Measurements from ENCODE around the gene CAVIN2.

The CAVIN2 gene

DNA sequence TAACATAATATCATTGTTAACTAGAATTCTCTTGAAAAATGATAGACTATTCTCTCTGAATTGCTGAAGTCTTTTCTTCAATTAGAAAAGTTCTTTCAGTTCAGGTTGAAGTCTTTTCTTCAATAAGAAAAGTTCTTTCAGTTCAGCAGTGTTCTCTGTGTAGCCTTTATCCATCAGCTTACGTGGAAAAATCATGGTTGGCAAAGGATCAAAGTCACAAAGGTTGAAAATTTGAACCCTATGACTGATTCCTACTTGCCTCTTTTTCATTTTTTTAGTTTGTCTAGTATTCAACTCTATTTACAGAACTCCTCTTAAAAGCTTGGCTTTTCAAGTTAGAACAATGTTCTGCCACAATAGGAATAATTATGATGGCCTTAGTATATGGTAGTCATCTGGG, 25.8 kb downstream of the CAVIN2 start:
- no CpG with 5 or more reads among the region's 1 CpG for WGBS (ENCODE audit: extremely low coverage, insufficient coverage, insufficient read length)

DNA sequence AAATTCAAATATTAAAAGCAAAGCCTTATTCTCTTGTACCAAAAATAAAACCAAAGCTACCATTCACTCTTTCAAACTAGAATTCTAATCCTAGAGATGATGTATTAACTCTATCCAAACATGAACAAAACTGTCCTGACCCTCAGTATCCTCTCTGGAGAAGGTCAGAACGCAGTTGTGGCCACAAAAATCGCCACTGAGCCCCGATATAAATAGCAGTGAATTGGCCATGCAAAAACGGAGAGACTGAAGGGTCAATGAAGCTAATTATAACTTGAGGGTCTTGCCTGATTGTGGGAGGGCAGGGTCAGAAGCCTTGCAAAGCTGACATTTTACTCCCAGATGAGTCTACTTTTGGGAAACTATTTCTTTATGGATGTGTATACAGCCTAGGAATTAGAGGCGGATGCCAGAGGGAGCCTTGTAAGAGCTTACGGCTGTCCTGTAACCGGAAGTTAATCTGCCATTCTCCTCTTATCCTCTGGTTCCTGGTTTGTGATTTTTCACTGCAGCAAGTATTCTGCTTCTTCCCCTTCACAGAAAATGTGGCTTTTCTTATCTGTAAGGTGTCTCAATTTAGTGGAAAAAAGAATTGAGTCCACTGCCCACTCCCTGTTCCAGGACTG, 28.1 kb downstream of the CAVIN2 start:
- H2BK5ac ChIP-seq (ENCODE audit: low read depth, low read length, poor library complexity) = no peak overlapping the region
- no peak overlapping the region for H4K12ac ChIP-seq (ENCODE audit: low read depth, low read length)
- H2AK5ac ChIP-seq (ENCODE audit: low read length) = no peak overlapping the region
- H3K4me3 ChIP-seq (ENCODE audit: low read depth, low read length) = no peak overlapping the region
- no peak overlapping the region for H3K14ac ChIP-seq (ENCODE audit: low read length)
- no CpG with 5 or more reads among the region's 7 CpGs for WGBS (ENCODE audit: extremely low coverage, insufficient coverage, insufficient read length)
- H3K23ac ChIP-seq (ENCODE audit: low read length) = no peak overlapping the region
- no peak for DNase-seq
- H2BK120ac ChIP-seq (ENCODE audit: insufficient read depth, low read length, poor library complexity) = no peak overlapping the region
- no peak overlapping the region for H4K91ac ChIP-seq (ENCODE audit: low read depth, low read length)
- no peaks in the 10 kb centered on the region for H3K4me1 ChIP-seq (ENCODE audit: control insufficient read depth in 1 of 2, insufficient read depth in 2 of 2, low read length in 2 of 2)
- no peak overlapping the region for H2AFZ ChIP-seq (ENCODE audit: insufficient read depth, low read length, poor library complexity)
- H3K9ac ChIP-seq (ENCODE audit: low read length) = no peak overlapping the region
- no peaks in the 10 kb centered on the region for H3K9me3 ChIP-seq (ENCODE audit: insufficient read depth, low read depth, low read length)
- H3K79me2 ChIP-seq (ENCODE audit: control insufficient read depth, insufficient read depth, low read length, poor library complexity) = no peaks in the 10 kb centered on the region
- no peak overlapping the region for H3K4ac ChIP-seq (ENCODE audit: low read depth, low read length)
- no peaks in the 10 kb centered on the region for H3K79me1 ChIP-seq (ENCODE audit: low read length)
- no peak overlapping the region for H3K27ac ChIP-seq (ENCODE audit: low read depth, low read length)
- no peak overlapping the region for H2BK12ac ChIP-seq (ENCODE audit: low read length)
- H3K36me3 ChIP-seq (ENCODE audit: control insufficient read depth in 1 of 2, insufficient read depth in 2 of 2, low read length in 2 of 2) = no peaks in the 10 kb centered on the region
- no peak overlapping the region for H4K8ac ChIP-seq (ENCODE audit: low read depth, low read length)
- no peak overlapping the region for H3K18ac ChIP-seq (ENCODE audit: low read length)
- H3K27me3 ChIP-seq (ENCODE audit: insufficient read depth, low read length) = no peaks in the 10 kb centered on the region
- no peak overlapping the region for H3K4me2 ChIP-seq (ENCODE audit: low read length)

More for the DNA sequence above, 25.8 kb downstream of the CAVIN2 start:
- no peak overlapping the region for H3K27ac ChIP-seq (ENCODE audit: low read depth, low read length)
- H2BK5ac ChIP-seq (ENCODE audit: low read depth, low read length, poor library complexity) = no peak overlapping the region
- no peak overlapping the region for H3K4me3 ChIP-seq (ENCODE audit: low read depth, low read length)
- H3K27me3 ChIP-seq (ENCODE audit: insufficient read depth, low read length) = no peaks in the 10 kb centered on the region
- H3K18ac ChIP-seq (ENCODE audit: low read length) = no peak overlapping the region
- no peak overlapping the region for H3K9ac ChIP-seq (ENCODE audit: low read length)
- H3K14ac ChIP-seq (ENCODE audit: low read length) = no peak overlapping the region
- no peak overlapping the region for H3K4me2 ChIP-seq (ENCODE audit: low read length)
- H4K12ac ChIP-seq (ENCODE audit: low read depth, low read length) = no peak overlapping the region
- no peak for DNase-seq
- H3K9me3 ChIP-seq (ENCODE audit: insufficient read depth, low read depth, low read length) = no peaks in the 10 kb centered on the region
- H3K36me3 ChIP-seq (ENCODE audit: control insufficient read depth in 1 of 2, insufficient read depth in 2 of 2, low read length in 2 of 2) = no peaks in the 10 kb centered on the region
- H3K79me2 ChIP-seq (ENCODE audit: control insufficient read depth, insufficient read depth, low read length, poor library complexity) = no peaks in the 10 kb centered on the region
- H2AK5ac ChIP-seq (ENCODE audit: low read length) = no peak overlapping the region
- no peaks in the 10 kb centered on the region for H3K4me1 ChIP-seq (ENCODE audit: control insufficient read depth in 1 of 2, insufficient read depth in 2 of 2, low read length in 2 of 2)
- no peak overlapping the region for H2BK12ac ChIP-seq (ENCODE audit: low read length)
- no peak overlapping the region for H2AFZ ChIP-seq (ENCODE audit: insufficient read depth, low read length, poor library complexity)
- H2BK120ac ChIP-seq (ENCODE audit: insufficient read depth, low read length, poor library complexity) = no peak overlapping the region
- H3K23ac ChIP-seq (ENCODE audit: low read length) = no peak overlapping the region
- no peaks in the 10 kb centered on the region for H3K79me1 ChIP-seq (ENCODE audit: low read length)
- H4K91ac ChIP-seq (ENCODE audit: low read depth, low read length) = no peak overlapping the region
- H3K4ac ChIP-seq (ENCODE audit: low read depth, low read length) = no peak overlapping the region
- no peak overlapping the region for H4K8ac ChIP-seq (ENCODE audit: low read depth, low read length)

DNA sequence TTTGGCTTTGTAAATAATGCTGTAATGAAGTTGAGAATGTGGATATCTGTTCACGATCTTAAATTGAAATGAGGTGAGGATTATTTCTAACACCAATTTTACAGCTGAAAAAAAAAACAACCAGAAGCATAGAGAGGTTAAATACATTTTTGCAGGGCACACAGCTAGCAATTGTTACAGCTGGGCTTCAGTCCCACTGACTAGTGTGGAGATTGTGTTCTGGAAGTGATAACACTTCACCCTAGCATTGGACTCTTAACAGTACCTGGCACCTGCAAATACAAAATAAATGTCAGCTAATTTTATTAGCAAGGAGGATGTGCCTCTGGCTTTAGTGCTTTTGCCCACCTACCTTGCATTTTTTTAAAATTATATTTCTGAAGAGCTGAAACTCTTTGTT, 28.8 kb downstream of the CAVIN2 start:
- Histone ChIP-seq H2BK12ac (ENCODE audit: low read length) (no peak overlapping the region), H3K9ac (ENCODE audit: low read length) (no peak overlapping the region), H3K18ac (ENCODE audit: low read length) (no peak overlapping the region), H3K23ac (ENCODE audit: low read length) (no peak overlapping the region), H2BK5ac (ENCODE audit: low read depth, low read length, poor library complexity) (no peak overlapping the region), H4K91ac (ENCODE audit: low read depth, low read length) (no peak overlapping the region), H3K4me3 (ENCODE audit: low read depth, low read length) (no peak overlapping the region), H3K4me1 (ENCODE audit: control insufficient read depth in 1 of 2, insufficient read depth in 2 of 2, low read length in 2 of 2) (no peaks in the 10 kb centered on the region), H3K4me2 (ENCODE audit: low read length) (no peak overlapping the region), H3K4ac (ENCODE audit: low read depth, low read length) (no peak overlapping the region), H3K27ac (ENCODE audit: low read depth, low read length) (no peak overlapping the region), H3K14ac (ENCODE audit: low read length) (no peak overlapping the region), H4K12ac (ENCODE audit: low read depth, low read length) (no peak overlapping the region), H3K79me2 (ENCODE audit: control insufficient read depth, insufficient read depth, low read length, poor library complexity) (no peaks in the 10 kb centered on the region), H2AK5ac (ENCODE audit: low read length) (no peak overlapping the region), H2BK120ac (ENCODE audit: insufficient read depth, low read length, poor library complexity) (no peak overlapping the region), H3K9me3 (ENCODE audit: insufficient read depth, low read depth, low read length) (no peaks in the 10 kb centered on the region), H4K8ac (ENCODE audit: low read depth, low read length) (no peak overlapping the region), H3K79me1 (ENCODE audit: low read length) (no peaks in the 10 kb centered on the region), H2AFZ (ENCODE audit: insufficient read depth, low read length, poor library complexity) (no peak overlapping the region), H3K36me3 (ENCODE audit: control insufficient read depth in 1 of 2, insufficient read depth in 2 of 2, low read length in 2 of 2) (no peaks in the 10 kb centered on the region), H3K27me3 (ENCODE audit: insufficient read depth, low read length) (no peaks in the 10 kb centered on the region)
- DNase-seq = no peak
- no CpG with 5 or more reads among the region's 1 CpG for WGBS (ENCODE audit: extremely low coverage, insufficient coverage, insufficient read length)

DNA sequence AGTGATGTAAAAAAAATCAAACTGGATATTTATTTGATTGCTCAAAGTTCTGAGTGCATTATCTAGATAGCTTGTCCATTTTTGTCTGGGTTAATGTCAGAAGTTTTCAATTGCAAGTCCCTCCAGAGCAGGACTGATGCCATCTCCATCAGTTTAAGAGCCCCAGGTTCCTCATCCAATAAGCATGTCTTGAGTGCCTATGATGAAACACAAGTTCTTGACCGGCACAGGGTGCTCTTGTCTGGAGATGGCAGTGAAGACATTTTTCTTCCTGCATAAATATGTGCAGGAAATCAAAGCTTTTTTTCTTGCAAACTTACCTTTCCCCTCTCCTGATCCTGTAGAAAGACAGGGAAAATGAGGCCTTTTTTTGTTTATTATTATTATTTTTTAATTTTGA, 31.9 kb downstream of the CAVIN2 start:
- no CpG with 5 or more reads among the region's 1 CpG for WGBS (ENCODE audit: extremely low coverage, insufficient coverage, insufficient read length)
- no peak overlapping the region for H3K23ac ChIP-seq (ENCODE audit: low read length)
- no peak overlapping the region for H3K4me3 ChIP-seq (ENCODE audit: low read depth, low read length)
- H3K27ac ChIP-seq (ENCODE audit: low read depth, low read length) = no peak overlapping the region
- H3K9ac ChIP-seq (ENCODE audit: low read length) = no peak overlapping the region
- no peak overlapping the region for H3K18ac ChIP-seq (ENCODE audit: low read length)
- H3K14ac ChIP-seq (ENCODE audit: low read length) = no peak overlapping the region
- H3K79me1 ChIP-seq (ENCODE audit: low read length) = no peaks in the 10 kb centered on the region
- H3K9me3 ChIP-seq (ENCODE audit: insufficient read depth, low read depth, low read length) = no peaks in the 10 kb centered on the region
- H3K79me2 ChIP-seq (ENCODE audit: control insufficient read depth, insufficient read depth, low read length, poor library complexity) = no peaks in the 10 kb centered on the region
- DNase-seq = no peak
- H4K91ac ChIP-seq (ENCODE audit: low read depth, low read length) = no peak overlapping the region
- no peak overlapping the region for H2BK120ac ChIP-seq (ENCODE audit: insufficient read depth, low read length, poor library complexity)
- no peak overlapping the region for H2AFZ ChIP-seq (ENCODE audit: insufficient read depth, low read length, poor library complexity)
- no peak overlapping the region for H3K4ac ChIP-seq (ENCODE audit: low read depth, low read length)
- no peak overlapping the region for H4K8ac ChIP-seq (ENCODE audit: low read depth, low read length)
- H2BK5ac ChIP-seq (ENCODE audit: low read depth, low read length, poor library complexity) = no peak overlapping the region
- H3K36me3 ChIP-seq (ENCODE audit: control insufficient read depth in 1 of 2, insufficient read depth in 2 of 2, low read length in 2 of 2) = no peaks in the 10 kb centered on the region
- H3K4me1 ChIP-seq (ENCODE audit: control insufficient read depth in 1 of 2, insufficient read depth in 2 of 2, low read length in 2 of 2) = no peaks in the 10 kb centered on the region
- no peak overlapping the region for H3K4me2 ChIP-seq (ENCODE audit: low read length)
- no peak overlapping the region for H2BK12ac ChIP-seq (ENCODE audit: low read length)
- no peak overlapping the region for H2AK5ac ChIP-seq (ENCODE audit: low read length)
- H3K27me3 ChIP-seq (ENCODE audit: insufficient read depth, low read length) = no peaks in the 10 kb centered on the region
- H4K12ac ChIP-seq (ENCODE audit: low read depth, low read length) = no peak overlapping the region

Measured in trophoblast cell (in vitro differentiated cells and primary cell).